Femur (tissue), 1 donor: ENCODE data around the gene CNTNAP2.
"Not testable (repeated sequence)": the region's sequence is repeated elsewhere in the genome, so short reads cannot be mapped to it uniquely, and the experiment has no call there.

Experiments used
- DNase-seq: peaks from one replicate; pipeline ENCODE4 v3.0.0-alpha.2; 2017

Gene CNTNAP2

DNA sequence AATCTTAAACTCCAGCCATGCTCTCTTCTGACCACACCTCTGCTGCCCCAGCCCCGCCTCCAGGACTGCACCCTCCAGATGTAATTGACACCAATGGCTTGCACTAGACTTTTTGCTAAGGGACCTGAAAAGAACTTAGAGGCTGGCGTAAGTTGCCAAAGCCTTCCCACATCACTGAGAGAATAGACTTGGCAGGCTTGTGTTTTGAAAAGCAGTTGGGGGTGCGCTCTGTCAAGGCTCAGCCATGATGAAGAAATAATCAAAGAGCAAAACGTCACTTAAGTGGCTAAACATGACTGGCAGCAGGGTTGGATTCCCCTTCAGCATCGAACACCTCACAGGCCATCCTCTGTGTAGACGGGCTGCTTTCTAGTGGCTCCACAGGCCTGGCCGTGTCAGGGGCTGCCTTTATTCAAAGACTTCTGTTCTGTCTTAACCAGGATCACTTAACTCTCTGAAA is 2278.8 kb downstream of the CNTNAP2 start:
- no peak for DNase-seq

GRCh38 chr7:148395990-148396716 is 2279.6 kb downstream of the CNTNAP2 start:
- no peak for DNase-seq

- DNase-seq = no peak
Observed at GRCh38 chr7:148397056-148397455, 2280.5 kb downstream of the CNTNAP2 start.

DNA sequence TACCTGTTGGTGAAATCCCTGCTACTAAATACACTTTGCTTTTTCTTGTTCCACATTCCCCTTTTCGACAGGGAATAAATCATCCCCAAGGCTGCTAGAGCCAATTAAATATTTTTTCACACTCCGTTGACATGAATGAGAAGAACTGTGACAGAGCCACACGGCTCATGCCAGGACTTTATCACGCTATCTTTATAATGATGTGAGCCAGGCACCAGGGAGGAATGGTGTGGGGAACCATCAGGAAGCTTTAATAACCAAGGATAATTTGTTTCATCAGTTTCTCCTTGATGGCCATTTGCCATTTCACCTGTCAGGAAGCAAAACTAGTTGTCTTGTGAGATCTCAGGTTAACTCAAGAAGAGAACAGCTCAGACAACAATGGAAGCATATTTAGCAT is 2280.9 kb downstream of the CNTNAP2 start:
- DNase-seq = no peak

GRCh38 chr7:148397985-148398384 is 2281.4 kb downstream of the CNTNAP2 start:
- no peak for DNase-seq

- no peak for DNase-seq
Observed at GRCh38 chr7:148398844-148399365, 2282.3 kb downstream of the CNTNAP2 start.

GRCh38 chr7:148400101-148400500 is 2283.5 kb downstream of the CNTNAP2 start:
- no peak for DNase-seq

GRCh38 chr7:148402159-148402558 is 2285.6 kb downstream of the CNTNAP2 start:
- no peak for DNase-seq

DNA sequence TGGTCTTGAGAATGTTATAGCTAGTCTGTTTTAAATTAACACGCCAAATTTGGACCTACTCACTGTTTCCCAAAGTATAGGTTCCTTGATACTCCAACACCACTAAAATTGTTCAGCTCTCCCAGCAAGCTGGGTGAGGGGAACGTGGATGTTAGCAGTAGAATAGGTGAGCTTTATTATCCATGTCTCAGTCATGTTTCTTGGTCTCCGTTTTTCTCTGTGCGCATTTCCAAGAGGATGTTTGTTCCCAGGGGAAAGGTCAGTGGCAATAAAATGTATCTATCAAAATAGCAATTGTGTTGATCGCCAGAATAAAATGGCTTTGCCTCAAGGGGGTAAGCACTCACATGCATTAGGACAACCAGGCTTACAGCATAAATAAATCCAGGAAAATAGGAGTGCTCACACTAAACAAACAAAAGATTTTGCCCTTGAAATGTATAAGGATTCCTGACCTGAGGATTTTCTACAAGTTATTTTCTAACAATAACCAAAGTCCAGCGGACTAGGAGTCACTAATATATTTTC is 2286.9 kb downstream of the CNTNAP2 start:
- no peak for DNase-seq

GRCh38 chr7:148408307-148408706 is 2291.7 kb downstream of the CNTNAP2 start:
- DNase-seq = no peak

GRCh38 chr7:148410905-148411304 is 2294.3 kb downstream of the CNTNAP2 start:
- DNase-seq = no peak

DNA sequence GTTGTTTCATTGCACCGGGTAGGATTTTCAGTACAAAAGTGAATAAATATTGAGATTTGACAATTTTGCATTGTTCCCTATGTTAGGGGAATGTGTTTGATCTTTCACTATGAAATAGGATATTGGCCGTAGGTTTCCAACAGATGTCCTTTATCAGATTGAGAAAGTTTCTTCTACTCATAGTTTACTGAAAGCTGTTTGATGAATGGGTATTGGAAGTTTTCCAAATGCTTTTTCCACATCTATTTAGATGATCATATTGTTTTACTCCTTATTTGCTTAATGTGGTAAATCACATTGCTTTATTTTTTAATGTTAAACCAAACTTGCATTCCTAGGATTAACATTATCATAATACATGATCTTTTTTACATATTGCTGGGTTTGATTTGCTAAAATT is 2296.1 kb downstream of the CNTNAP2 start:
- no peak for DNase-seq

DNA sequence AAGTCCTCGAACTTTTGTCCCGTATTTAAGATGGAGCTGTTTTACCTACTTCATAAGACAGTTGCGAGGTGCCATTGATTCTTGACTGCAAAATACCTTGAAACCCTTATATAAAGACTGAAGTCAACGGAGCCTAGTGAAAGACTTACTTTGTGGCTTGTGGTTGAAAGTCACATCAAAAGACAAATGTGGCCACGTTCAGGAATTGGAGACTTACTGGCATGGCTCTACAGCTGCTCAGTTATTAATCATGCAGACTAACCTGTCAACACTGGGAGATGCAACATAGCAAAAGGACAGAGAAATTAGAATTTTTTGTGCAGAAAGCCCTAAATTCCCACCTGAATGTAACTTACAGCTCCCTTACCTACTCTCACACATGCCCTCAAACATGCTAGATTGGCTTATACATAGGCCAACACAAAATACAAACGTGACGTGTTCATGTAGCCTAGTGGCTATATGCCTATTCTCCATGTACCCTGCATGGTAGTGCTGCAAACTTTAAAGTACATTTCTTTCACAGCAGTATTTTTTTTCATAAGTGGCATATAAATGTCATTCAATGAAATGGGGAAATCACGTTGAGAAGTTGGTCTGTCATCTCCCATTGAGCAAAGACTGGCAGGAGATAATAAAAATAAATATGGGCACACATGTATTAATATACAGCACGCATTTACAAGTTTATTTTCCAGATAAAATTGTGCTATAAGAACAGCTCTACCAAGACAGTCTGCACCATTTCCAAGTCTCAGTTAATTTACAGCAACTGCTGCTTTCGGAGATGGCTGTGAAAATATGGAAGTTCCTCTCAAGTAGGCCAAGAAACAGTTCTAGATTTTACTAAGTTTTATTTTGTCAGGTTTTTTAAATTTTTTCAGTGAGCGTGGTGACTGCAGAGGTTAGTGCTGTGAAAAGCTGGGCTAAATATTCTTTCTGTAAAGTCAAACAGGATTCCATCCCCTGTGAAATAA is 2303.5 kb downstream of the CNTNAP2 start:
- no peak for DNase-seq

DNA sequence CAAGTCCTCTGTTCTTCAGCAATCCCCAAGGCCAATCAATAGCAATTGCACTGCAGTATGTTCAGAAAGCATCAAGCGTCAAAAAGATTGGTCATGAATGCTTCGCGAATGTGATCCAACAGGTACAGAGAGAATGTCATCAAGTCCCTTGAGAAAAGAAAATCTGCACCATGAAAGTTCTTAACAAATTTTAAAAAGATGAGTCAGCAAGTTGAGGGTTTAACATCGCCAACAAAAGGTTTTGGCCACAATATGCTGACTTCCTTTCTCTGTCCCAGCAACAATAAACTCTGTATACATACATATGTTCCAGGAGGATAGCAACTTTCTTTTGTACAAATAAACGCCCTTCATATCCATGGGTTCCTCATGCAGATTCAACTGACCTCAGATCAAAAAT is 2305.4 kb downstream of the CNTNAP2 start:
- no peak for DNase-seq

DNA sequence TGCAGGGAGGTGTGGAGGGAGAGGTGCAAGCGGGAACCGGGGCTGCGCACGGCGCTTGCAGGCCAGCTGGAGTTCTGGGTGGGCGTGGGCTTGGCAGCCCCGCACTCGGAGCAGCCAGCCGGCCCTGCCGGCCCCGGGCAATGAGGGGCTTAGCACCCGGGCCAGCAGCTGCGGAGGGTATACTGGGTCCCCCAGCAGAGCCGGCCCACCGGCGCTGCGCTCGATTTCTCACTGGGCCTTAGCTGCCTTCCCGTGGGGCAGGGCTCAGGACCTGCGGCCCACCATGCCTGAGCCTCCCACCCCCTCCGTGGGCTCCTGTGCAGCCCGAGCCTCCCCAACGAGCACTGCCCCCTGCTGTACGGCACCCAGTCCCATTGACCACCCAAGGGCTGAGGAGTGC is 2309.8 kb downstream of the CNTNAP2 start:
- DNase-seq = not testable (repeated sequence)

DNA sequence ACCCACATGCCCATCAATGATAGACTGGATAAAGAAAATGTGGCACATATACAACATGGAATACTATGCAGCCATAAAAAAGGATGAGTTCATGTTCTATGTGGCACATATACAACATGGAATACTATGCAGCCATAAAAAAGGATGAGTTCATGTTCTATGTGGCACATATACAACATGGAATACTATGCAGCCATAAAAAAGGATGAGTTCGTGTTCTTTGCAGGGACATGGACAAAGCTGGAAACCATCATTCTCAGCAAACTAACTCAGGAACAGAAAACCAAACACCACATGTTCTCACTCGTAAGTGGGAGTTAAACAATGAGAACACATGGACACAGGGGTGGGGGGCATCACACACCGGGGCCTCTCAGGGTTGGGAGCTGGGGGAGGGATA is 2314.1 kb downstream of the CNTNAP2 start:
- not testable (repeated sequence) for DNase-seq

DNA sequence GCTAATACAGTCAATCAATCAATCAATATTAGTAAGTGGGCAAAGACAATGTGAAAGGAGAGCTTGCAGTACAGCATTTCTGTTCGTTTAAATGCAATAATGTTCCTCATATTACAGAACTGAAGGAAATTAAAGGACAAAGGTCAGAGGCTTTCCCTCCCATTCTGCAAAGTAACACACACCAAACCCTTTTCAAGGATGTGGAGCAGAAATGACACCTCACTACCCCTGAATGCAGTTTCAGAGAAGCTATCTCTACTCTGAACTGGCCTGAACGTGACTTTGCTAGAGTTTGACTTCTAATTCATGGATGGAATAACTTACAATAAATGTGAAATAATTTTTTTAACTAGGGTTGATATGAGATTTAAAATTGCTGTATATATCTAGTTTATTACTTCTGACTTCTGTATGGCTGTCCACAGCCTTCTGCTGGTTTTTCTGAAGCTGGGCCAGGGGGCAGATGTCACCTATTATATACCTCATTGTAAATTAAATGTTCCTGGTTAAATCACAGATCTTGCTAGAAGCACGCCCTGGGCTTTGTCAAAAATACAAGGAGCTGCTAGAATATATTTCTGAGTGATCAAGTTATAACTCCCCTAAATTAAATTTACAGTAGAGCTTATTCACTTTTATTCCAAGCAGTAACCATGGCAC is 2317.1 kb downstream of the CNTNAP2 start:
- no peak for DNase-seq

DNA sequence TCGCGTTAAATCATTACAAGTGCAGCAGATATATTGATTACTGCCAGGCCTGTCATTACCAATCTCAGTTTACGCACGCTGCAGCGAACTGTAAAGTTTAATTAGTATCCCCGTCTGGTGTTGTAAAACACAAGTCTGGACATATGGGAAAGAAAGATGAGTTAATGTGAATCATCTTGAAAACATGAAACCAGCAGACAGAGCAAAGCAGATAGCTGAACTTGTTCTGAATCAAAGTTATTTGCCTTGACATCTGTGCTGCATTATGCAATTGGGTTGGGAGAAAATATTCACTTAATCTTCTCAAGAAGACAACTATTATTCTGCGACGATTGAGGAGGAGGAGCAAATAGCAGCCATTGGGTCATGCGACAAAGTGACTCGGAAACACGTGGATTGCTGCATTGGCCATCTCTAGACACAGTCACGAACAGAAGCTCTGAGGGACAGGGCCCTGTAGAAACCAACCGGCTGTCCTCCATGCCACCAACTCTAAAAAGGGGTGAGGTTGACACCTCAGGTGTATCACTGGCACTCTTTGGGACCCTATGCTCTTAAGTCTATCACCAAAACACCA is 2317.7 kb downstream of the CNTNAP2 start:
- DNase-seq = no peak

DNA sequence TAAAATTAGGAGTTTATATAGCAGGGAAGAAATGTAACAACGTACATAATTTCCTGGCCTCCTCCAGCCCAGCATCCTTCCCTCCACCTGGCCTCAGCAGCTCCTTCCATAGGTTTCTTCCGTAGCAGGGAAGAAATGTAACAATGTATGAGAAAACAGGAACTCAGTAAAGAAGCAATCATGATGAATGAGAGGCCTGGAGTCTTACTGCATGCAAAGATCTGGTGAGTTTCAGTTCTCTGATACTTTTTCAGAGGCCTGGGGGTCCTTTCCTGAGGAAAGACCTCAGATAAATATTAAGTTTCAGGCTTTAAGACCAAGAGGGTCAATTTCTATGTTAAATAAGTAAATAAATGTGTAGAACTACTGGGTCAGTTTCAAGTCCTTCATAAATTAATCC is 2318.3 kb downstream of the CNTNAP2 start:
- no peak for DNase-seq

DNA sequence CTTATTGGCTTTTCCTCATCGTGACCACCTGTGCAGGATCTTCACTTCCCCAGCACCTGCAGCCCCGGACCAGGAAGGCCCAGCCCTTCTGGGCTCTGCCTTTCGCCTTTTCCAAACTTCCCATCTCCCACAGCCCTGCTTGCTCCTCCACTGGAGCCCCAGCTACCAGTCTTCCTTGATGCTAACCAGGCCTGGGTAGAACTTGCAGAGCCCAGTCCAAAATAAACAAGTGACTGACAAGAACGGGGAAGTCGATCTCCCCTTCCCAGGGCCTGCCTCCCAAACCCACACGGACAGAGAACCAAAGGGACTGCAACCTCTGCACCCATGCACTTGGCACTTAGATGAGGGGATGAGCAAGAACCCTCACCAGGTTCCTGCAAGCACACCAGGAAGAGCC is 2319.1 kb downstream of the CNTNAP2 start:
- DNase-seq = no peak

- no peak for DNase-seq
Observed at GRCh38 chr7:148436135-148436534, 2319.5 kb downstream of the CNTNAP2 start.

GRCh38 chr7:148436571-148436970 is 2320.0 kb downstream of the CNTNAP2 start:
- no peak for DNase-seq
